ENCODE results near the gene SQOR.

Gene SQOR

GRCh38 chr15:45728641-45729040, 93.8 kb downstream of the SQOR start:
- peaks cover 25 to 39% of the 10 kb centered on the region in 2 donors for H3K27me3 Mint-ChIP-seq
- no peaks in the 10 kb centered on the region for H3K36me3 Mint-ChIP-seq
- H3K27ac Mint-ChIP-seq: no peak overlapping the region
- no peaks in the 10 kb centered on the region for H3K4me1 Mint-ChIP-seq
- DNase-seq (no peak), ATAC-seq (replicated peaks) (no peak)
- no peaks in the 10 kb centered on the region for H3K9me3 Mint-ChIP-seq
- H3K4me3 Mint-ChIP-seq: no peak overlapping the region

- Mint-ChIP-seq H3K27me3 (peaks cover 25 to 35% of the 10 kb centered on the region in 2 donors), H3K36me3 (no peaks in the 10 kb centered on the region), H3K9me3 (no peaks in the 10 kb centered on the region), H3K27ac (no peak overlapping the region), H3K4me3 (no peak overlapping the region), H3K4me1 (peaks cover 0 to 3% of the 10 kb centered on the region in 2 donors)
- ATAC-seq (replicated peaks) (no peak), DNase-seq (no peak)
Observed at GRCh38 chr15:45729141-45729540, 94.3 kb downstream of the SQOR start.

GRCh38 chr15:45731343-45731742, 96.5 kb downstream of the SQOR start:
- no peak overlapping the region for H3K4me3 Mint-ChIP-seq
- no peaks in the 10 kb centered on the region for H3K36me3 Mint-ChIP-seq
- no peak overlapping the region for H3K27ac Mint-ChIP-seq
- no peaks in the 10 kb centered on the region for H3K9me3 Mint-ChIP-seq
- peaks cover 25 to 30% of the 10 kb centered on the region in 2 donors for H3K27me3 Mint-ChIP-seq
- no peak for ATAC-seq (replicated peaks)
- DNase-seq: no peak
- peaks cover 0 to 7% of the 10 kb centered on the region in 2 donors for H3K4me1 Mint-ChIP-seq

GRCh38 chr15:45732662-45733061, 97.8 kb downstream of the SQOR start:
- Mint-ChIP-seq H3K27ac (no peak overlapping the region), H3K9me3 (no peaks in the 10 kb centered on the region), H3K36me3 (no peaks in the 10 kb centered on the region), H3K27me3 (peaks cover 23 to 27% of the 10 kb centered on the region in 2 donors), H3K4me1 (peaks cover 0 to 7% of the 10 kb centered on the region in 2 donors), H3K4me3 (no peak overlapping the region)
- DNase-seq (no peak), ATAC-seq (replicated peaks) (no peak)

- H3K36me3 Mint-ChIP-seq: no peaks in the 10 kb centered on the region
- no peak overlapping the region for H3K4me3 Mint-ChIP-seq
- no peak overlapping the region for H3K27ac Mint-ChIP-seq
- peaks cover 0 to 7% of the 10 kb centered on the region in 2 donors for H3K4me1 Mint-ChIP-seq
- ATAC-seq (replicated peaks) (no peak), DNase-seq (no peak)
- no peaks in the 10 kb centered on the region for H3K9me3 Mint-ChIP-seq
- H3K27me3 Mint-ChIP-seq: peaks cover 29 to 38% of the 10 kb centered on the region in 2 donors
Observed at GRCh38 chr15:45734260-45734711, 99.5 kb downstream of the SQOR start.
